H1 (cell line): ENCODE data around the gene CACNG4. TPM values are rescaled to one million over a fixed set of nuclear protein-coding genes. Genes with fewer than 3 reads are reported as not detected.

ENCODE experiments used
- CTCF ChIA-PET: fragments of 300-600 bp; sonication (Branson Sonifier 250); formaldehyde crosslinking; loops from one replicate; lab custom pipeline; 2021; ENCODE audit not compliant: partially characterized antibody; lab: Charles Lee
- POLR2A ChIA-PET: fragments of 300-600 bp; sonication (Branson Sonifier 250); formaldehyde crosslinking; loops from one replicate; lab custom pipeline; 2021; ENCODE audit warnings: inconsistent platforms; ENCODE audit not compliant: partially characterized antibody; lab: Charles Lee
- DNase-seq, 2 experiments: peaks; one replicate each; pipeline versions ENCODE4 v3.0.0 to v3.0.0-alpha.2; 2010 to 2022; ENCODE audit warnings: low spot score in 2 of 2, low read depth in 1 of 2, mixed read lengths in 1 of 2
- FAIRE-seq: peaks from 2 replicates; lab custom pipeline; 2011; peaks lifted over from hg19 to GRCh38; lab: Jason Lieb, UNC
- H2AFZ ChIP-seq: 2 replicates; pipeline ENCODE4 v1.8.1; 2012; ENCODE audit warnings: low read length, inconsistent platforms
- H2AK5ac ChIP-seq: 2 replicates; pipeline ENCODE4 v1.6.1; 2013; ENCODE audit warnings: low read depth, low read length
- H2BK120ac ChIP-seq: replicated peaks from 2 replicates; pipeline ENCODE3; 2013; ENCODE audit warnings: low read depth, low read length, inconsistent platforms
- H2BK12ac ChIP-seq: 2 replicates; pipeline ENCODE4 v1.6.1; 2013; ENCODE audit warnings: low read depth, low read length
- H2BK15ac ChIP-seq: 2 replicates; pipeline ENCODE4 v1.6.1; 2013; ENCODE audit warnings: low read length
- H2BK20ac ChIP-seq: 2 replicates; pipeline ENCODE4 v1.6.1; 2013; ENCODE audit warnings: low read length
- H2BK5ac ChIP-seq: 2 replicates; pipeline ENCODE4 v1.6.1; 2013; ENCODE audit warnings: low read depth, low read length
- H3K14ac ChIP-seq: 2 replicates; pipeline ENCODE4 v1.6.1; 2013; ENCODE audit warnings: inconsistent platforms; ENCODE audit not compliant: insufficient read length
- H3K18ac ChIP-seq: 2 replicates; pipeline ENCODE4 v1.6.1; 2013; ENCODE audit warnings: low read length; ENCODE audit errors: extremely low read depth
- H3K23ac ChIP-seq: 2 replicates; pipeline ENCODE4 v1.6.1; 2013; ENCODE audit warnings: inconsistent platforms; ENCODE audit not compliant: insufficient read length
- H3K23me2 ChIP-seq: 2 replicates; pipeline ENCODE4 v1.6.1; 2013; ENCODE audit warnings: low read depth, low read length
- H3K27ac ChIP-seq: 2 replicates; pipeline ENCODE4 v1.6.1; 2011; ENCODE audit warnings: low read depth, low read length, inconsistent platforms
- H3K27me3 ChIP-seq, 4 experiments: replicated peaks in 1 of 4; 1 replicate in 1 of 4; 2 replicates in 3 of 4; pipeline versions ENCODE4 v1.6.1 to v1.8.1; 2011 to 2013; ENCODE audit warnings: low read length in 3 of 4, mild to moderate bottlenecking in 3 of 4, inconsistent platforms in 2 of 4, mixed read lengths in 2 of 4, moderate library complexity in 1 of 4; ENCODE audit not compliant: control insufficient read depth in 3 of 4, insufficient read depth in 3 of 4; ENCODE audit errors: extremely low read depth in 1 of 4
- H3K36me3 ChIP-seq, 4 experiments: 2 replicates each; pipeline versions ENCODE4 v1.6.1 to v1.8.1; 2011 to 2013; ENCODE audit warnings: mild to moderate bottlenecking in 4 of 4, low read length in 3 of 4, moderate library complexity in 2 of 4, control low read depth in 1 of 4, inconsistent platforms in 1 of 4; ENCODE audit not compliant: insufficient read depth in 4 of 4, control insufficient read depth in 2 of 4
- H3K4ac ChIP-seq: replicated peaks from 2 replicates; pipeline ENCODE3; 2013; ENCODE audit warnings: low read length, low read depth, mixed read lengths, inconsistent platforms; ENCODE audit not compliant: insufficient read length
- H3K4me1 ChIP-seq, 4 experiments: replicated peaks in 1 of 4; 1 replicate in 1 of 4; 2 replicates in 3 of 4; pipeline versions ENCODE4 v1.6.1 to v1.8.1; 2011 to 2013; ENCODE audit warnings: low read length in 3 of 4, inconsistent platforms in 2 of 4, mixed read lengths in 1 of 4; ENCODE audit not compliant: insufficient read depth in 4 of 4, control insufficient read depth in 3 of 4
- H3K4me2 ChIP-seq, 2 experiments: 2 replicates each; pipeline versions ENCODE4 v1.6.1 to v1.8.1; 2011 to 2013; ENCODE audit warnings: low read depth in 2 of 2, low read length in 2 of 2, control low read depth in 1 of 2, inconsistent platforms in 1 of 2, mild to moderate bottlenecking in 1 of 2; ENCODE audit not compliant: insufficient read depth in 1 of 2
- H3K4me3 ChIP-seq, 4 experiments: fragments of 200-600, 300-600 bp in 1 of 4; sonication (generic), shearing (Covaris generic), sonication (Bioruptor Twin) in 1 of 4; 2 replicates each; pipeline versions ENCODE4 v1.5.1 to v1.8.1; 2011 to 2016; ENCODE audit warnings: low read length in 4 of 4, low read depth in 3 of 4, control low read depth in 2 of 4, inconsistent platforms in 2 of 4, mild to moderate bottlenecking in 2 of 4, mixed read lengths in 1 of 4, moderate library complexity in 1 of 4; ENCODE audit not compliant: insufficient read depth in 2 of 4; ENCODE audit errors: extremely low read depth in 1 of 4
- H3K56ac ChIP-seq: replicated peaks from 2 replicates; pipeline ENCODE3; 2013; ENCODE audit warnings: low read depth, mild to moderate bottlenecking, mixed read lengths, low read length, inconsistent platforms; ENCODE audit not compliant: insufficient read length
- H3K79me1 ChIP-seq: 2 replicates; pipeline ENCODE4 v1.6.1; 2013; ENCODE audit warnings: low read depth, low read length, control low read depth
- H3K79me2 ChIP-seq, 2 experiments: 2 replicates each; pipeline versions ENCODE4 v1.6.1 to v1.8.1; 2012 to 2013; ENCODE audit warnings: low read length in 2 of 2, mild to moderate bottlenecking in 2 of 2, inconsistent platforms in 1 of 2; ENCODE audit not compliant: insufficient read depth in 2 of 2, control insufficient read depth in 1 of 2
- H3K9ac ChIP-seq, 4 experiments: replicated peaks in 1 of 4; 1 replicate in 1 of 4; 2 replicates in 3 of 4; pipeline versions ENCODE4 v1.6.1 to v1.8.1; 2011 to 2013; ENCODE audit warnings: low read depth in 3 of 4, low read length in 3 of 4, control low read depth in 2 of 4, mild to moderate bottlenecking in 2 of 4, moderate library complexity in 2 of 4, inconsistent platforms in 1 of 4; ENCODE audit errors: extremely low read depth in 1 of 4
- H3K9me3 ChIP-seq, 2 experiments: 2 replicates each; pipeline versions ENCODE4 v1.6.1 to v1.8.1; 2012 to 2013; ENCODE audit warnings: mild to moderate bottlenecking in 2 of 2, moderate library complexity in 2 of 2, control low read depth in 1 of 2, inconsistent platforms in 1 of 2, low read depth in 1 of 2, low read length in 1 of 2, mixed read lengths in 1 of 2; ENCODE audit not compliant: insufficient read depth in 2 of 2
- H4K20me1 ChIP-seq, 2 experiments: replicated peaks in 1 of 2; 2 replicates each; pipeline versions ENCODE3 to v1.8.1; 2011 to 2013; ENCODE audit warnings: inconsistent platforms in 2 of 2, low read length in 2 of 2, mild to moderate bottlenecking in 1 of 2; ENCODE audit not compliant: insufficient read depth in 2 of 2, control insufficient read depth in 1 of 2
- H4K5ac ChIP-seq: 2 replicates; pipeline ENCODE4 v1.6.1; 2013; ENCODE audit warnings: low read length, low read depth, mixed read lengths, inconsistent platforms; ENCODE audit not compliant: insufficient read length
- H4K8ac ChIP-seq: 2 replicates; pipeline ENCODE4 v1.8.0; 2013; ENCODE audit warnings: mild to moderate bottlenecking, moderate library complexity, low read length, inconsistent platforms; ENCODE audit not compliant: insufficient read depth; ENCODE audit errors: extremely low read depth
- H4K91ac ChIP-seq: replicated peaks from 2 replicates; pipeline ENCODE3; 2013; ENCODE audit warnings: low read length, mixed read lengths, inconsistent platforms; ENCODE audit not compliant: insufficient read length
- ASH2L ChIP-seq: fragments of 200-600, 300-600 bp; sonication (generic); IDR thresholded peaks from one replicate; pipeline ENCODE4 v1.7.1; 2017; ENCODE audit warnings: low read length
- EGR1 ChIP-seq: IDR thresholded peaks from 2 replicates; pipeline ENCODE4 v1.6.1; 2011; ENCODE audit warnings: low read depth, low read length, borderline replicate concordance
- KDM4A ChIP-seq: IDR thresholded peaks from one replicate; pipeline ENCODE4 v1.7.1; 2012; ENCODE audit warnings: low read depth, mild to moderate bottlenecking, moderate library complexity, low read length, inconsistent platforms; ENCODE audit not compliant: severe bottlenecking
- RBBP5 ChIP-seq: IDR thresholded peaks from 2 replicates; pipeline ENCODE4 v1.7.1; 2012; ENCODE audit warnings: low read depth, mild to moderate bottlenecking, inconsistent platforms, low read length, moderate library complexity, borderline replicate concordance
- SUZ12 ChIP-seq: fragments of 200-600 bp; sonication (generic); IDR thresholded peaks from 2 replicates; pipeline ENCODE4 v1.6.1; 2012; ENCODE audit warnings: mild to moderate bottlenecking, inconsistent platforms, low read length, moderate library complexity, mixed read lengths
- WGBS, 2 experiments: shearing (Covaris generic) in 1 of 2; methylation state at CpG; one replicate each; pipeline versions ENCODE4 v1.1.6 to v1.1.7; 2013 to 2015; ENCODE audit warnings: low lambda C conversion rate in 2 of 2, mixed read lengths in 2 of 2, inconsistent platforms in 1 of 2, low coverage in 1 of 2, missing lambda C conversion rate in 1 of 2; ENCODE audit not compliant: insufficient replicate concordance in 2 of 2, insufficient coverage in 1 of 2, insufficient read length in 1 of 2; ENCODE audit errors: extremely low coverage in 1 of 2, missing lambda C conversion rate in 1 of 2; 5-methylcytosine and 5-hydroxymethylcytosine counted together
- polyA plus RNA-seq, 7 experiments: library from polyadenylated mRNA; depleted of rRNA in 3 of 7; stranded (reverse) in 5 of 7; unstranded in 2 of 7; fragments of >200 nt in 5 of 7; fragments of 200-250 nt in 2 of 7; gene quantifications; 1 replicate in 5 of 7; 2 replicates in 1 of 7; 4 replicates in 1 of 7; pipeline versions ENCODE4 v1.2.1 to v1.2.3, GENCODE V29; 2011 to 2013; ENCODE audit warnings: missing spikeins in 2 of 7, mixed read lengths in 2 of 7
- total RNA-seq: library from RNA; stranded (reverse); fragmentation: NEBNext Ultra II Directional; extraction: Animal tissue kit (Norgen Biotek cat#: 25700); gene quantifications from 2 replicates; pipeline ENCODE4 v1.2.1, GENCODE V29; 2021

Gene CACNG4
- total and polyA plus RNA-seq, 2 of the 8 experiments (the other 6 are each of a cell fraction or from before 2014, with no cell fraction given), result 3.6 to 5.6 TPM

DNA sequence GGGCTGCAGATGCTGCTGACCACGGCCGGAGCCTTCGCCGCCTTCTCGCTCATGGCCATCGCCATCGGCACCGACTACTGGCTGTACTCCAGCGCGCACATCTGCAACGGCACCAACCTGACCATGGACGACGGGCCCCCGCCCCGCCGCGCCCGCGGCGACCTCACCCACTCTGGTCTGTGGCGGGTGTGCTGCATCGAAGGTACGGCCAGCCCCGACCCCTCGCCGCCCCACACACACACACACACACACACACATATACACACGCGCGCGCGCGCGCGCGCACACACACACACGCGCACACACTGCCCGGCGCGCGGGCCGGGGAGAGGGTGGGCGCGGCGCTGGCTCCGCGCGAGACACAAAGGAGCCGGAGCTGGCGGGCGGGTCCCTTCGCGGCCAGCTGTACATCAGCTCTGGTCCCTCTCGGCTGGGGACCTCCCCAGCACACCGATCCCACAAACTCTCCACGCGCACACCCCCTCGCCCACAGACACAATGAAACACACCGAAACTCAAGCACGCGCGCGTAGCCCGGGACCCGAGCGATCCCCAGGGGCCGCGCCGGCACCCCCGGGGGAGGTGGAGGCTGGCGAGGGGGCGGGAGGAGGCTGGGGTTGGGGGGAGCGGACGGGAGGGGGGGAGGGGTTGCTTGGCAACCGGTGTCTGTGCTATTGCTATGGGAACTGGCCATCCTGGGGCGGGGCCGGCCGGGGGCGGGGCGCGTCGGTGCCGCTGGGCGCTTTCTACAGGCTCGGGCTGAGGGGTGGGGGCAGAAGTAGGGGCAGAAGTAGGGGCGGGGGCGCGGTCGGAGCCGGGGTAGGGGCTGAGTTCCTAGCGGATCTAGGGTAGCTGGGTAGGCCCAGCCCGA is 658 bp downstream of the CACNG4 start:
- Histone ChIP-seq H3K23ac (no peak overlapping the region), H3K4me1 (peaks cover 4 to 15% (median 6%) of the 10 kb centered on the region in 4 experiments; a peak in 6 of 7 replicates), H2BK20ac (no peak overlapping the region), H3K56ac (no peak overlapping the region), H3K27me3 (peaks cover 6 to 49% (median 42%) of the 10 kb centered on the region in 4 experiments), H3K79me2 (no peaks in the 10 kb centered on the region), H2AK5ac (no peak overlapping the region), H3K4me2 (peak overlapping the region; percentile 94 to 99), H3K27ac (no peak overlapping the region), H2BK12ac (0 out of 2 replicates have a peak overlapping the region, but pooled peaks have one; percentile 39), H2BK5ac (no peak overlapping the region), H3K9ac (peak overlapping the region in 1 of 4 experiments; percentile 20; a peak in 1 of 7 replicates), H3K36me3 (no peaks in the 10 kb centered on the region), H2BK120ac (no peak overlapping the region), H3K23me2 (peaks cover 17% of the 10 kb centered on the region), H4K91ac (no peak overlapping the region), H3K9me3 (no peaks in the 10 kb centered on the region), H2AFZ (0 out of 2 replicates have a peak overlapping the region, but pooled peaks have one; percentile 60), H3K4me3 (peak overlapping the region; percentile 59 to 75 (median 69)), H3K4ac (no peak overlapping the region), H3K14ac (no peak overlapping the region), H3K18ac (no peak overlapping the region; the same call in 1 of the 2 replicates), H4K5ac (no peak overlapping the region), H4K20me1 (peaks cover 2 to 6% of the 10 kb centered on the region in 2 experiments), H3K79me1 (no peaks in the 10 kb centered on the region; the same call in none of the 2 replicates), H4K8ac (peak overlapping the region; percentile 53; the same call in 1 of the 2 replicates), H2BK15ac (no peak overlapping the region)
- CTCF ChIA-PET, result interaction anchor here (1.0 to 1.2 kb wide), 3 partner anchors 10 to 48 kb away, joined by 3 read pairs; no protein-coding TSS in a partner anchor
- POLR2A ChIA-PET, result interaction anchor here (0.5 to 1.4 kb wide), 3 partner anchors 12 to 1074 kb away, joined by 3 to 5 read pairs (median 3); no protein-coding TSS in a partner anchor
- TF ChIP-seq EGR1 (no peak), ASH2L (peak; percentile 37), RBBP5 (peak; percentile 83), KDM4A (peak; percentile 91), SUZ12 (peak; percentile 29; the same call in 1 of the 2 replicates)
- 2% methylated on average over 23 of the region's 92 CpGs; no CpG with 5 or more reads in 1 of the 2 experiments for WGBS, 2 experiments
- peak in 1 of 2 experiments; percentile 85 for DNase-seq
- FAIRE-seq, result no peak
